Measurements from ENCODE around the gene KAT7. TPM values are rescaled to one million over a fixed set of nuclear protein-coding genes. Genes with fewer than 3 reads are reported as not detected.
"Not testable (repeated sequence)": the region's sequence is repeated elsewhere in the genome, so short reads cannot be mapped to it uniquely, and the experiment has no call there.

KAT7 gene
- total and polyA plus RNA-seq, 9 donors: 25.0 to 31.8 (median 26.7) TPM

GRCh38 chr17:49747632-49748031 lies 40.8 kb upstream of the KAT7 start:
- DNase-seq: no peak
- H3K4me3 ChIP-seq (ENCODE audit: low read length): no peak overlapping the region
- no peaks in the 10 kb centered on the region for H3K27me3 ChIP-seq (ENCODE audit: control insufficient read depth, insufficient read depth, low read length)
- no CpG with 5 or more reads among the region's 1 CpG for WGBS (ENCODE audit: insufficient coverage)
- H3K9me3 ChIP-seq (replicated peaks; ENCODE audit: control insufficient read depth, low read depth, low read length): no peaks in the 10 kb centered on the region
- H3K4me1 ChIP-seq (ENCODE audit: control insufficient read depth, insufficient read depth, low read length): peaks cover 15% of the 10 kb centered on the region
- peaks cover 8% of the 10 kb centered on the region for H3K36me3 ChIP-seq (ENCODE audit: control insufficient read depth, insufficient read depth, low read length)
- H3K27ac ChIP-seq (ENCODE audit: low read length): no peak overlapping the region

- WGBS (ENCODE audit: insufficient coverage): no CpG with 5 or more reads among the region's 3 CpGs
- Histone ChIP-seq H3K4me3 (ENCODE audit: low read length) (no peak overlapping the region), H3K4me1 (ENCODE audit: control insufficient read depth, insufficient read depth, low read length) (peaks cover 10% of the 10 kb centered on the region), H3K27ac (ENCODE audit: low read length) (no peak overlapping the region), H3K36me3 (ENCODE audit: control insufficient read depth, insufficient read depth, low read length) (peaks cover 8% of the 10 kb centered on the region), H3K9me3 (replicated peaks; ENCODE audit: control insufficient read depth, low read depth, low read length) (no peaks in the 10 kb centered on the region), H3K27me3 (ENCODE audit: control insufficient read depth, insufficient read depth, low read length) (no peaks in the 10 kb centered on the region)
- DNase-seq: no peak
Observed at GRCh38 chr17:49748223-49748622, 40.3 kb upstream of the KAT7 start.

DNA sequence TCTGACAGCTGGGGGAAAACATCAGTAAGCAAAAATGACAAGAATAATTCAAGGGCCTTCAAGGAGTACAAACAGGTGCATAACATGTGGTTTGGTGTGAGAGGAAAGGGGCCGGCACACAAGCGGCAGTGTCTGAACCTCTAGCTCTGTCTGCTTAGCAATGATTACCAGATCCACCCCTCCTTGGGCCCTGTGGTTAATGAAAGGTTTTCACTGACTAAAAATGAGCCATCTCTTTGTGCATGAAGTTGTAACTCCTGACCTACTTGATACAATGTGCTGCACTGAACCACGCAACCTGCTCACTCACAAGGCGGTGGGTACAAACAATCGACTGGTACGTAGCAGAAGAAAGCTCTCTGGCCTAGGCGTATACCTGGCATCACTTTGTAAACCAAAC lies 39.7 kb upstream of the KAT7 start:
- no peak for DNase-seq
- Histone ChIP-seq H3K4me3 (ENCODE audit: low read length) (no peak overlapping the region), H3K9me3 (replicated peaks; ENCODE audit: control insufficient read depth, low read depth, low read length) (no peaks in the 10 kb centered on the region), H3K27me3 (ENCODE audit: control insufficient read depth, insufficient read depth, low read length) (no peaks in the 10 kb centered on the region), H3K4me1 (ENCODE audit: control insufficient read depth, insufficient read depth, low read length) (peaks cover 9% of the 10 kb centered on the region), H3K27ac (ENCODE audit: low read length) (no peak overlapping the region), H3K36me3 (ENCODE audit: control insufficient read depth, insufficient read depth, low read length) (peaks cover 8% of the 10 kb centered on the region)
- WGBS (ENCODE audit: insufficient coverage): 86% methylated on average over 4 of the region's 7 CpGs

DNA sequence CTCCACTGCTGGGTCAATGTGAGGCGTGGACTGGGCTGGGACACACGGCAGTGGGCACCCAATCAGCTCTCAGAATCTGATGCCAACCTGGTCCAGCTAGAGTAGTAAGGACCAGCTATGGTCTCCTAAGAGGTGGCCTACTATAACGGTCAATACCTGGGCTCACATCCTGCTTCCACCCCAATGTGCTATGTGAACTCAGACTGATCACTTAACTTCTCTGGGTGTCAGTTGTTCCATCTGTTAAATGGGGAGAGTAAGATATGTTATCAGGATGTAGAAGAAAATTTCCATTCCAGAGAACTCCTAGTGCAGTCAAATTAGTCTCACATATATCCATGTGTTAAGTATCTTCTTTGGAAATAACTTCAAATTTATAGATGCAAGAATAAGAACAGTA lies 38.8 kb upstream of the KAT7 start:
- H3K4me3 ChIP-seq (ENCODE audit: low read length): no peak overlapping the region
- peaks cover 9% of the 10 kb centered on the region for H3K4me1 ChIP-seq (ENCODE audit: control insufficient read depth, insufficient read depth, low read length)
- no peaks in the 10 kb centered on the region for H3K9me3 ChIP-seq (replicated peaks; ENCODE audit: control insufficient read depth, low read depth, low read length)
- peaks cover 8% of the 10 kb centered on the region for H3K36me3 ChIP-seq (ENCODE audit: control insufficient read depth, insufficient read depth, low read length)
- DNase-seq: no peak
- no peaks in the 10 kb centered on the region for H3K27me3 ChIP-seq (ENCODE audit: control insufficient read depth, insufficient read depth, low read length)
- no peak overlapping the region for H3K27ac ChIP-seq (ENCODE audit: low read length)
- WGBS (ENCODE audit: insufficient coverage): 90% methylated on average over 2 of the region's 3 CpGs

DNA sequence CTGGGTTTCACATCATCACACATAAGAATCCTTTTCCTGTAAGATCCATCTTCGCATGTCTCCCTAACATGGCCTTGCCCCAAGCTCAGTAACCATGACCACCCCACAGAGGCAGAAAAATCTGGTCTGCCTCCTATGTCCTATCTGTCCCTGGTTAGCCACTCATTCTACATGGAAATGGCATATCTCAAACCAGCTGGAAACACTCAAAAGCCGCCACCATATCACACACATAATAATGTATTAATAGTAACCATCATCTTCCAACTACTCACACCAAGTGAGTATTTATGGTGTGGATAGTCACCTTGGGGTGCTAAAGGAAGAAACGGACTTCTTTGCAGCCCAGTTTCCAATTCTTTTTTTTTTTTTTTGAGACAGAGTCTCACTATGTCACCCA lies 36.0 kb upstream of the KAT7 start:
- Histone ChIP-seq H3K36me3 (ENCODE audit: control insufficient read depth, insufficient read depth, low read length) (peaks cover 11% of the 10 kb centered on the region), H3K4me3 (ENCODE audit: low read length) (no peak overlapping the region), H3K4me1 (ENCODE audit: control insufficient read depth, insufficient read depth, low read length) (peaks cover 22% of the 10 kb centered on the region), H3K27me3 (ENCODE audit: control insufficient read depth, insufficient read depth, low read length) (no peaks in the 10 kb centered on the region), H3K27ac (ENCODE audit: low read length) (no peak overlapping the region), H3K9me3 (replicated peaks; ENCODE audit: control insufficient read depth, low read depth, low read length) (no peaks in the 10 kb centered on the region)
- no peak for DNase-seq
- 67% methylated on average over 1 of the region's 3 CpGs for WGBS (ENCODE audit: insufficient coverage)

GRCh38 chr17:49753959-49754391 lies 34.5 kb upstream of the KAT7 start:
- WGBS (ENCODE audit: insufficient coverage): 76% methylated on average over 6 of the region's 8 CpGs
- no peak for DNase-seq
- H3K27me3 ChIP-seq (ENCODE audit: control insufficient read depth, insufficient read depth, low read length): no peaks in the 10 kb centered on the region
- peaks cover 22% of the 10 kb centered on the region for H3K4me1 ChIP-seq (ENCODE audit: control insufficient read depth, insufficient read depth, low read length)
- H3K27ac ChIP-seq (ENCODE audit: low read length): no peak overlapping the region
- no peak overlapping the region for H3K4me3 ChIP-seq (ENCODE audit: low read length)
- H3K9me3 ChIP-seq (replicated peaks; ENCODE audit: control insufficient read depth, low read depth, low read length): no peaks in the 10 kb centered on the region
- peaks cover 11% of the 10 kb centered on the region for H3K36me3 ChIP-seq (ENCODE audit: control insufficient read depth, insufficient read depth, low read length)

DNA sequence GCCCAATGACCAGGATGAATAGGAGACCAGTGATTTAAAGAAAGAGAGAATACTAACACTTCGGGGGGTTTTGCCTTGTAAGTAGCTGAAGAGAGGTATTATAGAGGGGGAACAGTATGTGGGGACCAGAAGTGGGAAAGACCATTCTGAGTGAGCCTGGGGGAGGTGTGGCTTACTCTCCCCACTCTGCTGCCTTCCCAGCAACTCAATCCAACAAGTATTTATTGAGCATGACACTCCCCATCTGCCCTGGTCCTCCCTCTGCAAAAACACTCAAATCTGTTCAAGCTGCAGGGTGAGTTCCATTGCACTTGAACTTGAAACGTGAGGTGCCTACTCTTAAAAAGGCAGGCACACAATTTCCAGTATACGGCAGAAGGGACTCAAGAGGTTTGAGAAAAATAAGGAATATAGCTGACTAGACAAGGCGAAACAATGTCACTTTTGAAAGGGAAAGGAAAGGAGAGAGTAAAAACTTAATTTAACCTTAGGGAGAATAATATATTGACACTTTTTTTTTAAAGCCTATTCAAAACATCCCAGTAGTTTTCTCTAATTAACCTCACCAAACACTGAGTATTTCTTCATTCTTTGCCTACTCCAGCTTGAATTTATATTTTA lies 32.7 kb upstream of the KAT7 start:
- Histone ChIP-seq H3K27me3 (ENCODE audit: control insufficient read depth, insufficient read depth, low read length) (no peaks in the 10 kb centered on the region), H3K36me3 (ENCODE audit: control insufficient read depth, insufficient read depth, low read length) (peaks cover 11% of the 10 kb centered on the region), H3K27ac (ENCODE audit: low read length) (no peak overlapping the region), H3K9me3 (replicated peaks; ENCODE audit: control insufficient read depth, low read depth, low read length) (no peaks in the 10 kb centered on the region), H3K4me3 (ENCODE audit: low read length) (no peak overlapping the region), H3K4me1 (ENCODE audit: control insufficient read depth, insufficient read depth, low read length) (peaks cover 22% of the 10 kb centered on the region)
- WGBS (ENCODE audit: insufficient coverage): 80% methylated on average over 1 of the region's 4 CpGs
- DNase-seq: no peak

GRCh38 chr17:49756323-49757150 lies 31.9 kb upstream of the KAT7 start:
- Histone ChIP-seq H3K9me3 (replicated peaks; ENCODE audit: control insufficient read depth, low read depth, low read length) (no peaks in the 10 kb centered on the region), H3K4me3 (ENCODE audit: low read length) (no peak overlapping the region), H3K36me3 (ENCODE audit: control insufficient read depth, insufficient read depth, low read length) (peaks cover 11% of the 10 kb centered on the region), H3K27me3 (ENCODE audit: control insufficient read depth, insufficient read depth, low read length) (no peaks in the 10 kb centered on the region), H3K4me1 (ENCODE audit: control insufficient read depth, insufficient read depth, low read length) (peaks cover 24% of the 10 kb centered on the region), H3K27ac (ENCODE audit: low read length) (no peak overlapping the region)
- 80% methylated on average over 1 of the region's 9 CpGs for WGBS (ENCODE audit: insufficient coverage)
- DNase-seq: no peak

DNA sequence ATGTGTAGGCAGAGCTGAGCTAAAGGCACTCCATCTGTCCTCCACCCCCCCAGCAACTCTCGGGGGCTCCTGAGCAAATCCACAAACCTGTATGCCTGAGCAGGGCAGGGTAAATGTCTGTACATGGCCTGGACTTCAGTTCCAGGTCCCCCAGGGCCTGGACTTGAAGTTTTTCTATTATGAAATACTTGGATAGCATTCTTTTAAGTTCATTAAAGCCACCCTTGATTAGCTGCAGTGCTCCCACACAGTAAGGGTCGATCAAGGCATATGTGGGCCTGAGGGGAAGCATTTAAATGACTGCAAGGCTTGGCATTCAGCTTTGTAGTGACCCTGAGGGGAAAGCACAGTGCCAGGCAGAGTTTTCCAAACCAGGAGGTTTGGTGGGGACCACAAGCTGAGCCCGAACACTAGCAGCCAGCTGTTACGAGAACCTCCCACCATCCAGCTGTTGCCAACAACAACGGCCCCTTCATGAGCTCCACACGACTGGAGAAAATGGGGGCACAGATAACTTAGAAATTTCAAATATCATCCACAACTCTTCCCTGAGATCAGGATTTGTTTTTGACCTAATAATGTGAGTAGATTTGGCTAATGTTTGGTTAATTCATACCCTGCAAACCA lies 31.2 kb upstream of the KAT7 start:
- Histone ChIP-seq H3K27ac (ENCODE audit: low read length) (no peak overlapping the region), H3K27me3 (ENCODE audit: control insufficient read depth, insufficient read depth, low read length) (no peaks in the 10 kb centered on the region), H3K4me1 (ENCODE audit: control insufficient read depth, insufficient read depth, low read length) (peaks cover 29% of the 10 kb centered on the region), H3K4me3 (ENCODE audit: low read length) (no peak overlapping the region), H3K36me3 (ENCODE audit: control insufficient read depth, insufficient read depth, low read length) (peaks cover 11% of the 10 kb centered on the region), H3K9me3 (replicated peaks; ENCODE audit: control insufficient read depth, low read depth, low read length) (no peaks in the 10 kb centered on the region)
- no peak for DNase-seq
- WGBS (ENCODE audit: insufficient coverage): 43% methylated on average over 1 of the region's 6 CpGs

DNA sequence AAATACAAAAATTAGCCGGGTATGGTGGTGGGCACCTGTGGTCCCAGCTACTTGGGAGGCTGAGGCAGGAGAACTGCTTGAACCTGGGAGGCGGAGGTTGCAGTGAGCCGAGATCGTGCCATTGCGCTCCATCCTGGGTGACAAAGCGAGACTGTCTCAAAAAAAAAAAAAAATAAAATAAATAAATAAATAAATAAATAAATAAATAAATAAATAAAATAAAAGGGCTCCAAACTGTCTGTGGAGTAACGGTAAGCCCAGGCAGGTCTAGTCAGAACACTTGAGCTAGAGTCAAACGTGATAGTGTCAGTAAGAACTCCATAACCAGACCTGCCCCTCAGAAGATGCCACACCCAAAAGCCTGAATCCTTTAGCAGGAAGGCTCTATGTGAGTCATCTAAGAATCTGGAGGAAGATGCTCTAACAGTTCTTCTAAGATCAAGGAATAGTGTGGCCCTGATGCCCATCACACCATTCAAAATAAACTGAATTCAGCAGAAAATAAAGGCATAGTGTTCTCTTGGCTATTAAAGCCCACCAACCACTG lies 29.9 kb upstream of the KAT7 start:
- H3K27me3 ChIP-seq (ENCODE audit: control insufficient read depth, insufficient read depth, low read length); H3K27ac ChIP-seq (ENCODE audit: low read length); DNase-seq; H3K4me3 ChIP-seq (ENCODE audit: low read length); H3K9me3 ChIP-seq (replicated peaks; ENCODE audit: control insufficient read depth, low read depth, low read length): not testable (repeated sequence)
- Histone ChIP-seq H3K4me1 (ENCODE audit: control insufficient read depth, insufficient read depth, low read length) (peaks cover 37% of the 10 kb centered on the region), H3K36me3 (ENCODE audit: control insufficient read depth, insufficient read depth, low read length) (peaks cover 11% of the 10 kb centered on the region)
- WGBS (ENCODE audit: insufficient coverage): no CpG with 5 or more reads among the region's 8 CpGs
